OCI-LY1 (cell line): ENCODE measurements around the gene HLA-DQB1.
"Not testable (repeated sequence)": the region's sequence is repeated elsewhere in the genome, so short reads cannot be mapped to it uniquely, and the experiment has no call there.

ENCODE experiments used
- H2AFZ ChIP-seq: fragments of 200-600 bp; sonication (generic), shearing (Covaris generic); 2 replicates; pipeline ENCODE4 v1.6.0; 2014; ENCODE audit warnings: antibody characterized with exemption, mild to moderate bottlenecking, low read length
- H3F3A ChIP-seq: fragments of 200-600 bp; sonication (generic), shearing (Covaris generic); 2 replicates; pipeline ENCODE4 v1.6.0; 2014; ENCODE audit warnings: mild to moderate bottlenecking, antibody characterized with exemption, low read length, moderate library complexity; ENCODE audit not compliant: insufficient read depth
- H3K27ac ChIP-seq: fragments of 200-600 bp; sonication (generic); 2 replicates; pipeline ENCODE4 v1.5.1; 2014; ENCODE audit warnings: low read length, mixed run types, mild to moderate bottlenecking, low read depth; ENCODE audit not compliant: poor library complexity, severe bottlenecking
- H3K27me3 ChIP-seq: fragments of 200-600 bp; sonication (generic); 2 replicates; pipeline ENCODE4 v1.6.0; 2014; ENCODE audit warnings: antibody characterized with exemption, mild to moderate bottlenecking, low read length, moderate library complexity; ENCODE audit not compliant: insufficient read depth
- H3K36me3 ChIP-seq: fragments of 200-600 bp; sonication (generic); 2 replicates; pipeline ENCODE4 v1.6.1; 2014; ENCODE audit warnings: mild to moderate bottlenecking, antibody characterized with exemption, low read length, moderate library complexity, mixed read lengths; ENCODE audit not compliant: insufficient read depth
- H3K4me1 ChIP-seq: fragments of 200-600 bp; sonication (generic); 2 replicates; pipeline ENCODE4 v1.5.1; 2014; ENCODE audit warnings: mild to moderate bottlenecking, low read length, moderate library complexity; ENCODE audit not compliant: insufficient read depth, severe bottlenecking
- H3K4me2 ChIP-seq: fragments of 200-600 bp; sonication (generic), shearing (Covaris generic); 2 replicates; pipeline ENCODE4 v1.6.1; 2014; ENCODE audit warnings: low read length
- H3K4me3 ChIP-seq: fragments of 200-600 bp; sonication (generic); 2 replicates; pipeline ENCODE4 v1.5.1; 2014; ENCODE audit warnings: low read length, low read depth, mild to moderate bottlenecking, mixed read lengths; ENCODE audit not compliant: poor library complexity, severe bottlenecking
- H3K79me2 ChIP-seq: fragments of 200-600 bp; shearing (Covaris generic); 2 replicates; pipeline ENCODE4 v1.6.1; 2016; ENCODE audit warnings: mixed run types, low read length, mixed read lengths; ENCODE audit not compliant: insufficient read depth
- H3K9ac ChIP-seq: fragments of 200-600 bp; sonication (generic), shearing (Covaris generic); 2 replicates; pipeline ENCODE4 v1.6.1; 2014; ENCODE audit warnings: mild to moderate bottlenecking, low read length, mixed read lengths
- H3K9me2 ChIP-seq: fragments of 200-600 bp; sonication (generic), shearing (Covaris generic); 2 replicates; pipeline ENCODE4 v1.6.1; 2014; ENCODE audit warnings: low read depth, mild to moderate bottlenecking, low read length, mixed read lengths
- H3K9me3 ChIP-seq: fragments of 200-600 bp; shearing (Covaris generic); 2 replicates; pipeline ENCODE4 v1.6.1; 2014; ENCODE audit warnings: low read length, mixed read lengths
- H4K20me1 ChIP-seq: fragments of 200-600 bp; sonication (generic), shearing (Covaris generic); 2 replicates; pipeline ENCODE4 v1.6.0; 2016; ENCODE audit warnings: mild to moderate bottlenecking, low read length; ENCODE audit not compliant: insufficient read depth
- CTCF ChIP-seq: fragments of 200-600 bp; sonication (generic), shearing (Covaris generic); IDR thresholded peaks from 2 replicates; pipeline ENCODE4 v1.5.1; 2017; ENCODE audit warnings: mild to moderate bottlenecking, antibody characterized with exemption, low read length, moderate library complexity, mixed read lengths
- EZH2 ChIP-seq: fragments of 200-600 bp; sonication (generic), shearing (Covaris generic); IDR thresholded peaks from 2 replicates; pipeline ENCODE4 v1.8.0; 2017; ENCODE audit warnings: borderline replicate concordance, mixed run types, mild to moderate bottlenecking, antibody characterized with exemption, low read length, moderate library complexity, mixed read lengths

Gene HLA-DQB1

GRCh38 chr6:32666420-32667300 is at the start of gene HLA-DQB1:
Gene HLA-DQB1 (minus strand): TSS chr6:32666657. CDS start chr6:32666607, 50 bp downstream.
- Histone ChIP-seq H3K9me3 (no peaks in the 10 kb centered on the region), H3K9ac (no peak within 1 kb of the TSS), H3K27ac (no peak within 1 kb of the TSS), H3K79me2 (no peaks in the 10 kb centered on the region), H4K20me1 (no peaks in the 10 kb centered on the region), H3K4me2 (no peak within 1 kb of the TSS), H3K36me3 (no peaks in the 10 kb centered on the region), H3K4me3 (no peak within 1 kb of the TSS), H3K27me3 (no peaks in the 10 kb centered on the region), H2AFZ (no peak within 1 kb of the TSS), H3K9me2 (no peaks in the 10 kb centered on the region), H3K4me1 (no peaks in the 10 kb centered on the region), H3F3A (no peaks in the 10 kb centered on the region)
- no peak for TF ChIP-seq EZH2
- TF ChIP-seq CTCF, result no peak

- Histone ChIP-seq H3K9ac (no peak overlapping the region), H3K36me3 (no peaks in the 10 kb centered on the region), H3K79me2 (no peaks in the 10 kb centered on the region), H3F3A (no peaks in the 10 kb centered on the region), H3K9me2 (no peaks in the 10 kb centered on the region), H2AFZ (no peak overlapping the region), H3K4me2 (no peak overlapping the region), H3K9me3 (no peaks in the 10 kb centered on the region), H3K4me1 (no peaks in the 10 kb centered on the region), H3K27me3 (no peaks in the 10 kb centered on the region), H3K27ac (no peak overlapping the region), H4K20me1 (no peaks in the 10 kb centered on the region), H3K4me3 (no peak overlapping the region)
- TF ChIP-seq CTCF (no peak), EZH2 (no peak)
Observed at GRCh38 chr6:32713241-32713640, 46.8 kb upstream of the HLA-DQB1 start.

GRCh38 chr6:32709625-32710024 is 43.2 kb upstream of the HLA-DQB1 start:
- no peak overlapping the region for H3K4me3 ChIP-seq
- no peak overlapping the region for H3K27ac ChIP-seq
- no peaks in the 10 kb centered on the region for H4K20me1 ChIP-seq
- no peak overlapping the region for H3K4me2 ChIP-seq
- H3K27me3 ChIP-seq, result 0 out of 2 replicates have a peak, but pooled peaks cover 3% of the 10 kb centered on the region
- H3K9me2 ChIP-seq, result no peaks in the 10 kb centered on the region
- no peak overlapping the region for H3K9ac ChIP-seq
- H3F3A ChIP-seq, result no peaks in the 10 kb centered on the region
- H2AFZ ChIP-seq, result no peak overlapping the region
- no peaks in the 10 kb centered on the region for H3K9me3 ChIP-seq
- no peak for TF ChIP-seq CTCF
- TF ChIP-seq EZH2, result no peak
- no peaks in the 10 kb centered on the region for H3K36me3 ChIP-seq
- H3K79me2 ChIP-seq, result no peaks in the 10 kb centered on the region
- H3K4me1 ChIP-seq, result no peaks in the 10 kb centered on the region

DNA sequence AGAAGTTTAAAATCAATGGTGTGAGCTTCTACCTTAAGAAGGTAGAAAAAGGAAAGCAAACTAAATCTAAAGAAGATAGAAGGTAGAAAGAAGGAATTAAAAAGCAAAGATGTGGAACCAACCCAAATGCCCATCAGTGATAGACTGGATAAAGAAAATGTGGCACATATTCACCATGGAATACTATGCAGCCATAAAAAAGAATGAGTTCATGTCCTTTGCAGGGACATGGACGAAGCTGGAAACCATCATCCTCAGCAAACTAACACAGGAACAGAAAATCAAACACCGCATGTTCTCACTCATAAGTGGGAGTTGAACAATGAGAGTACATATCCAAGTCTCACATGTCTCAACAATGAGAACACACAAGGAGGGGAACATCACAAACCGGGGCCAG is 38.7 kb upstream of the HLA-DQB1 start:
- H3K4me3 ChIP-seq, H3K4me2 ChIP-seq, H3K9me2 ChIP-seq, H3K4me1 ChIP-seq, H3K27me3 ChIP-seq, H3F3A ChIP-seq, H3K9me3 ChIP-seq, H3K9ac ChIP-seq, H4K20me1 ChIP-seq, H3K79me2 ChIP-seq, H2AFZ ChIP-seq, H3K27ac ChIP-seq, H3K36me3 ChIP-seq: not testable (repeated sequence)
